ENCODE results near the gene TLE3. TPM values are rescaled to one million over a fixed set of nuclear protein-coding genes. Genes with fewer than 3 reads are reported as not detected.

TLE3 gene
- 10 to 100 TPM; 13.9 to 37.2 (median 21.7) TPM for total RNA-seq
- polyA plus RNA-seq = 10 to 100 TPM; 12.5 to 13.0 TPM

DNA sequence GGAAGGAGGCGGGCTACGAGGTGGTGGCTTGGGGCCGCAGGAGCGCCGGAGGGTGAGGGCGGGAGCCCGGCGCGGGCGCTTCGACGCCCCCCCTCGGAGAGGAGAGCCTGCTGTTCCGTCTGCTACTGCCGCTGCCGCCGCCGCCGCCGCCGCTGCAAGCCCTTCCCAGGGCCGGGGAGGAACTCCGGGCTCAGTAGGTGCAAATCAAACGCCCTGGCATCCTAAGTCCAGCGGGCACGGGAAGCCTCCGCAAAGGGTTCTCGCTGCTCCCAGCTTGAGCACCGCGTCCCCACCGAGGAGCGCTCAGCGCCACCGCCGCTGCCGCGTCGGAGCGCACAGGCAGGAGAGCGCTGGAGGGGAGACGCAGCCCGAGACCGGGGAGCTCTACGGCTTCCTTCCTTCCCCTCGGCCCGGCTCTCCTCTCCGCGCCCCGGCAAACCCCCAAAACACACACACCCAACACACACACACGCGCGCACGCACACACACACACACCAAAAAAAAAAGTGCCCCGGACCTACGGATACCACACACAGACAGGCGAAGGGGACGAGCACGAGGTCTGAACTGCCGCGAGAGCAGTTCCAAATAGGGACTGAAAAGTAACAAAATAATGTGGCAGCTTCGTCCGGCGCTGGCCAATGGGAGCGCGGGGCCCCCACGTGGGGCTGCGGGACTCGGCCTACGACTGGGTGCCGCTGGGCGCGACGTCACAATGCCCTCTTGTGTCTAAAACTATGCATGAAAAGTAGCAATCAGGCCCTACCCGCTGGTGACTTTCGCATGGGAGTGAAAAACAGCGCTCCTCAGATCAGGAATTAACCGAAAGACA lies at the start of gene TLE3:
Gene TLE3 (minus strand): TSS at position 597 of the 832 bp plus-strand sequence. CDS start 1,119 bp downstream, outside the sequence.
- 0% methylated on average over 71 to 77 of the region's 77 CpGs for WGBS, 2 donors
- TF ChIP-seq, protein P1, sequence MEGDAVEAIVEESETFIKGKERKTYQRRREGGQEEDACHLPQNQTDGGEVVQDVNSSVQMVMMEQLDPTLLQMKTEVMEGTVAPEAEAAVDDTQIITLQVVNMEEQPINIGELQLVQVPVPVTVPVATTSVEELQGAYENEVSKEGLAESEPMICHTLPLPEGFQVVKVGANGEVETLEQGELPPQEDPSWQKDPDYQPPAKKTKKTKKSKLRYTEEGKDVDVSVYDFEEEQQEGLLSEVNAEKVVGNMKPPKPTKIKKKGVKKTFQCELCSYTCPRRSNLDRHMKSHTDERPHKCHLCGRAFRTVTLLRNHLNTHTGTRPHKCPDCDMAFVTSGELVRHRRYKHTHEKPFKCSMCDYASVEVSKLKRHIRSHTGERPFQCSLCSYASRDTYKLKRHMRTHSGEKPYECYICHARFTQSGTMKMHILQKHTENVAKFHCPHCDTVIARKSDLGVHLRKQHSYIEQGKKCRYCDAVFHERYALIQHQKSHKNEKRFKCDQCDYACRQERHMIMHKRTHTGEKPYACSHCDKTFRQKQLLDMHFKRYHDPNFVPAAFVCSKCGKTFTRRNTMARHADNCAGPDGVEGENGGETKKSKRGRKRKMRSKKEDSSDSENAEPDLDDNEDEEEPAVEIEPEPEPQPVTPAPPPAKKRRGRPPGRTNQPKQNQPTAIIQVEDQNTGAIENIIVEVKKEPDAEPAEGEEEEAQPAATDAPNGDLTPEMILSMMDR (IDR thresholded peaks at IDR 0.05) = peak in 2 of 4 donors; percentile 11 to 43
- peaks cover 23 to 55% (median 30%) of the 10 kb centered on the region in 3 donors for H3K4me1 ChIP-seq
- peak within 1 kb of the TSS; percentile 85 to 95 (median 94) for H3K27ac ChIP-seq
- DNase-seq (peak; percentile 98 to 100 (median 99)), FAIRE-seq (peak; percentile 92), ATAC-seq (peak; percentile 56 to 68 (median 60))
- no peaks in the 10 kb centered on the region for H3K27me3 ChIP-seq
- H3K36me3 ChIP-seq = no peaks in the 10 kb centered on the region
- peak within 1 kb of the TSS; percentile 65 to 87 (median 84) for H3K4me3 ChIP-seq
- H3K9me3 ChIP-seq = no peaks in the 10 kb centered on the region
- intact Hi-C loops (cut with DNase I) = loop anchor here in 1 of 3 donors (5.0 kb wide), 1 partner anchor 505 kb away; no protein-coding TSS in a partner anchor

DNA sequence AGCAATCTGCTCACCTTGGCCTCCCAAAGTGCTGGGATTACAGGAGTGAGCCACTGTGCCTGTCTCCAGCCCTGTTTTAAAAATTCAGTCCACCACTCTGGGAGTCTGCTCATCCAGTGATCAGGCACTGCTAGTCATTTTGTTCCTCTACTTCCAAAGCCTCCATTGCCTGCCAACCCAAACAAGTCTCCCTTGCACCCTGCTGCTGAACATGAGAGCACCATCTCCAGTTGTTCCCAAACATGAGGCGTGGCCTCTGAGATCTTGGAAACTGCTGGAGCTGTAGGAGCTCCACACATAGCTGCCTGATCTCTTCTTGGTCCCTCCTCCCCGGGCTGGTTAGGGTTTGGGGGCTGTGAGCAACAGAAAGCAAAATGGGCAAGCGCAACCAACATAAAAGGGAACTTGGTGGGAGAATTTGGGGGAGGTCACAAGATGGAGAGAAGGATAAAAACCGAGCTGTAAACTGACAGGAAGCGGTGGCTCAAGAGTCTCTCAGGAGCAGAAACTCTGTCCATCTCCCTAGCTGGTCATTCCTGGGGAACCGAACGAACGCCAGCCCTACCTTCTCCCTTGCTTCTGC lies 49.6 kb upstream of the TLE3 start:
- intact Hi-C loops (cut with DNase I) = no loop called here
- H3K27me3 ChIP-seq = no peaks in the 10 kb centered on the region
- no peak for ATAC-seq
- H3K36me3 ChIP-seq = no peaks in the 10 kb centered on the region
- no peak overlapping the region for H3K27ac ChIP-seq
- peaks cover 6 to 9% (median 6%) of the 10 kb centered on the region in 3 donors for H3K4me1 ChIP-seq
- FAIRE-seq = no peak
- H3K4me3 ChIP-seq = no peak overlapping the region
- TF ChIP-seq, protein P1 (IDR thresholded peaks at IDR 0.05) = no peak
- no peaks in the 10 kb centered on the region for H3K9me3 ChIP-seq
- 89 to 94% methylated on average over 8 of the region's 8 CpGs for WGBS, 2 donors
- no peak for DNase-seq

DNA sequence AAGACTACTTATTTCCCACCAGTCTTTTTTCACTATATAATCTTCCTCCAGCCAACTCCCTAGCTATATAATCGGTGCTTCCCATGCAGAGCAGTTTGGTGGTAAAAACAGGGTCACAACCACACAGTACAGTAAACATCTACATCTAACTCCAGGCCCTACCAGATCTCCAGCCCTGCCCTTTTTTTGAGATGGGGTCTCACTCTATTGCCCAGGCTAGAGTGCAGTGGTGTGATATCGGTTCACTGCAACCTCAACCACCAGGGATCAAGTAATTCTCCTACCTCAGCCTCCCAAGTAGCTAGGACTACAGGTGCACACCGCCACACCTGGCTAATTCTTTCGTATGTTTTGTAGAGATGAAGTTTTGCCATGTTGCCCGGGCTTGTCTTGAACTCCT lies 49.1 kb upstream of the TLE3 start:
- no peaks in the 10 kb centered on the region for H3K9me3 ChIP-seq
- H3K36me3 ChIP-seq = no peaks in the 10 kb centered on the region
- no peak overlapping the region for H3K4me3 ChIP-seq
- H3K27me3 ChIP-seq = no peaks in the 10 kb centered on the region
- no peak for DNase-seq
- no peak overlapping the region for H3K27ac ChIP-seq
- no peak for FAIRE-seq
- no peak for ATAC-seq
- TF ChIP-seq, protein P1 (IDR thresholded peaks at IDR 0.05) = no peak
- intact Hi-C loops (cut with DNase I) = no loop called here
- WGBS, 2 donors = 92 to 97% methylated on average over 5 of the region's 5 CpGs
- peaks cover 4 to 6% (median 4%) of the 10 kb centered on the region in 3 donors for H3K4me1 ChIP-seq

DNA sequence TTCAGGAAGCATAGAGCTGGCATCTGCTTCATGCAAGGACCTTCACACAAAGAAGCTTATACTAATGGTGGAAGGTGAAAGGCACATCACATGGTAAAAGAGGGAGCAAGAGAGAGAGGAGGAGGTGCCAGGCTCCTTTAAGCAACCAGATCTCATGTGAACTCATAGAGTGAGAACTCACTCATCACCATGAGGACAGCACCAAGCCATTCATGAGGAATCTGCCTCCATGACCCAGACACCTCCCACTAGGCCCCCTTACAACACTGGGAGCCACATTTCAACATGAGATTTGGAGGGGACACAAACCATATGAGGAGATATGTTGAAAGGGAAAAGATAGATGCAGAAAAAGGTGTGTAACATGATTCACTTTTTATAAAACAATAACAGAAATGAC lies 48.4 kb upstream of the TLE3 start:
- no peak for FAIRE-seq
- H3K9me3 ChIP-seq = no peaks in the 10 kb centered on the region
- no peaks in the 10 kb centered on the region for H3K27me3 ChIP-seq
- intact Hi-C loops (cut with DNase I) = no loop called here
- TF ChIP-seq, protein P1 (IDR thresholded peaks at IDR 0.05) = no peak
- no peak overlapping the region for H3K27ac ChIP-seq
- H3K4me1 ChIP-seq = peaks cover 0 to 1% (median 1%) of the 10 kb centered on the region in 3 donors
- no peaks in the 10 kb centered on the region for H3K36me3 ChIP-seq
- peak in 2 of 4 donors; percentile 20 to 58 for ATAC-seq
- no peak for DNase-seq
- no peak overlapping the region for H3K4me3 ChIP-seq
